IPS DF 19.7 (cell line): Measurements from ENCODE around the gene SLC2A1.
"Not testable (repeated sequence)": the region's sequence is repeated elsewhere in the genome, so short reads cannot be mapped to it uniquely, and the experiment has no call there.

Experiments
- DNase-seq: peaks from one replicate; pipeline ENCODE4 v3.0.0-alpha.2; 2013; ENCODE audit warnings: low read depth, low spot score

SLC2A1 gene

DNA sequence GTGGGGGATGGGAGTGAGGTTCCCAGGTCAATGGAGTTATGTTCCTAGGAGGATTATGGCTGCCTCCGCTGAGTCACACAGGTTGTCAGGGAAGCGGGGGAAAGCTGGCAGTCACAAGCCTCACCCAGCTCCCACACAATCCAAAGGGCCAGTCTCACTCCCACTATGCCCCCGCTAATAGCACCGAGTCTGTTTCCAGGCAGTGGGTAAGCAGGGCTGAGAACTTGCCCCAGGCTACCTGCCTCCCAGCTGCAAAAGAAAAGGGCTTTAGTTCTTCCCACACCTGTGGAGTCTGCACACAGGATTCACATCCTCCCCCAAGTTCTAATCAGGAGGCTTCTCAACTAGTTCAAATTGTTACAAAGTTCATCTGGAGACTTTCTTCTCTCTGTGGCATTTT lies 58.7 kb downstream of the SLC2A1 start:
- not testable (repeated sequence) for DNase-seq

DNA sequence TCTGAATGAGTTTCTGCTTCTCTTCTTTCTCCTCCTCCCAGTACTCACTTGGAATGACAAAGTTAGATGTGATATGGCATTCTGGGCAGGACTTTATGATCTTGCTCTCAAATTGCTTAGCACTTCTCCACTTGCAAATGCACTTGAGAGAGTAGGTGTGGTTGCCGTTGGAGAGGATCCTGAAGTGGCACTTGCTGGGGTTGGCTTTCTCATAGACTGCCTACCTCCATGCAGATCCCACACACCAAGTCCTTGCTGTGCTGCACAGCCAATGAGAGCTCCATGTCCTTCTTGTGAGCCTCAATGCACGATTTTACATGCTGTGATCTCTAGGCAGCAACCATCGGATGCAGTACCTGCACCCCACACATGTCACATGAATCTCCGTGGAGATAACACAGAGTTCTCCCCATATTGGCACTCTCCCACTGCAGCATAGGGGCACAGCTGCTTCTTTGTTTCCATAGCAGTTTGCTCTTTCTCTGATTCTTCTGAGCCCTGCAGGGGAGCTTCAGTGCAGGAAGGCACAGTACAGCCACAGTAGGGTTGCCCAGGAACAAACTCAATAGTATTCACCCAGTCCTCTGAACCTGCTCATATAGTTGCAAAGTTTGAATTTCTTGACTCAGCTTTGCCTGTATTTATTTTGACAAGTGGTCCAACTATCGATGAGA lies 67.1 kb downstream of the SLC2A1 start:
- DNase-seq = no peak

DNA sequence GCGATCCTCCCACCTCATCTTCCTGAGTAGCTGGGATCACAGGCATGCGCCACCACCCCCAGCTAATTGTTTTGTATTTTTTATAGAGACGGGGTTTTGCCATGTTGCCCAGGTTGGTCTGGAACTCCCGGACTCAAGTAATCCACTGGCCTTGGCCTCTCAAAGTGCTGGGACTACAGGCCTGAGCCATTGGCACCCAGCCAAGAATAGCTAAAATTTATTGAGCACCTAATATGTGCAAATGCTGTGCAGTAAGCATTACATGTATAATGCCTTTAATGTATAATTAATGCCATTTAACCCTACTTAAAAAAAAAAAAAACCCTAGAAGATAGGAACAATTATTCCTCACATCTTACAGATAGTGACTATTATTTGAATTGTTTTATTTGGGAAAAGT lies 69.4 kb downstream of the SLC2A1 start:
- DNase-seq = no peak

DNA sequence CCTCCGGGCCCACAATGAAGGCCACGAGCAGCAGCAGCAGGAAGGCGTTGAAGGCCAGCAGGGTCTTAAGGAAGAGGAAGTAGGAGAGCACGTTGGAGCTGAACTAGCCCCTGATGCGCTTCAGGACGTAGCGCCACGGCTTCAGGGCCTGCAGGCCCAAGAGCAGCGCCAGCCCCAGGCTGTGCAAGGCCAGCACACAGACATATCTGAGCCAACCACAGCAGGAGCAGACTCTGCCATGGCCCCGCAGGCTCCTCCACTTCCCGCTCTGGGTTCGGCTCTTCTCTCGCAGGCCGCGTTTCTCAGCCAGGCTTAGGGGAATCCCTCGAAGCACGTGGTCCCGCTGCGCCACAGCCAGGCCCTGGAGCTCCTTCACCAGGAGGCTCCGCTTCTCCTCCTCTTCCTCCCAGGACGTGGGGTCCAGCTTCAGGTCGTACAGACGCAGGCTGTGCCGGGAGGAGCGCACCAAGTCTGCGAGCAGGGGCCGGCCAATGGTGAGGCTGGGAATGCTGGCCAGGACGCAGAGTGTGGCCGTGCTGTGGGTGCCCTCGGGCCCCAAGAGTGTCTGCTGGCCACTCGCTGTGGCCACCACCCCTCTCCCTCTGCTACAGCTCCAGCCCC lies 70.5 kb downstream of the SLC2A1 start:
- DNase-seq = no peak

- DNase-seq = no peak
Measured at GRCh38 chr1:42887366-42887765, 71.3 kb downstream of the SLC2A1 start.

GRCh38 chr1:42886800-42887199 lies 71.9 kb downstream of the SLC2A1 start:
- no peak for DNase-seq

DNA sequence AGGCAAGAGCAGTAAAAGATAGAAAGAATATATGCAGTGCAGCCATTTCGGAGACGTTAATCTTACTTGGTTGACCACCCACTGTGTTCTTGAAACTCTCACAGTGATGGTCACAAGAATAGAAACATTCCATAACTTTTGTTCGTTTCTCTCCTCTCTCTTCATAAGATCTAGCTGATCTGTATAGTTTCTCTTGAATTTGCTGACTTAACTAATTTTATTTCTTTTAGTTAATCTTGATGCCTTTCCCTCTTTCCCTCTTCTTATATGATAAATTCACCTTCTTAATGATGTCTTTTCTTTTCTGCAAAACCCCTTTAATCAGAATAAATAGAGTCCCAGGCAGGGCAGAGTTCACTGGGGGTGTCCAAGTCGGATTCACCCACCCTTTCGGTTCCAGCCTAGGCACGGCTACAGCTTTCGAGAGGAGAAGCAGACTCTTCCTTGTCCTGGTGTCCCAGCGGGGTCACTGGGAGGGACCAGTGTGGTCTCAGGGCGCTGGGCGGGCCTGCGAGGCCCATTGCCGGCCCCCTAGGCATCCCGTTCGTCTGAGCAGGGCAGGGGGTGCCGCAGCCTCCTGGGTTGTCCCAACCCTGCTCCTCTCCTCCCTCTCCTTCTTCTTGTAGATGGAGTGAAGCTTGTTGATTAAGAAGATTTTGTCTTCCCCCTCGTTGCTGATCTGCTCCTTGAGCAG lies 72.5 kb downstream of the SLC2A1 start:
- no peak for DNase-seq

DNA sequence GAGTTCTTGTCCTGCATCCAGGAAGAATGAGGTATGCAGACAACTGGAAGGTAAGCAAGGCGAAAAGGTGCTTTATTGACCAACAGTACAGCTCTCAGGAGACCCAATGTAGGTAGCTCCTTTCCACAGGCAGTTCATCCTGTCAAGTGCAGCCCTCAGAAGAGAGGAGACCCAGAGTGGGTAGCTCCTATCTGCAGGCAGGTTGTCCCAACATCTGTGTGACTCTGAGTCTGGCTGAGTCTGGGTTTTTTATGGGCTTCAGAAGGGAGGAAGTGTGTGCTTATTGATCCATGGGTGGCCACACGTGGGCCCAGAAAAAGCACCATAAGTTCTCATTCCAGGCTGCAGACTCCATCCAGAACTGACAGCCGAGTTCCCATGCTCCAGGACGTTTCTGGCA lies 78.3 kb downstream of the SLC2A1 start:
- no peak for DNase-seq

DNA sequence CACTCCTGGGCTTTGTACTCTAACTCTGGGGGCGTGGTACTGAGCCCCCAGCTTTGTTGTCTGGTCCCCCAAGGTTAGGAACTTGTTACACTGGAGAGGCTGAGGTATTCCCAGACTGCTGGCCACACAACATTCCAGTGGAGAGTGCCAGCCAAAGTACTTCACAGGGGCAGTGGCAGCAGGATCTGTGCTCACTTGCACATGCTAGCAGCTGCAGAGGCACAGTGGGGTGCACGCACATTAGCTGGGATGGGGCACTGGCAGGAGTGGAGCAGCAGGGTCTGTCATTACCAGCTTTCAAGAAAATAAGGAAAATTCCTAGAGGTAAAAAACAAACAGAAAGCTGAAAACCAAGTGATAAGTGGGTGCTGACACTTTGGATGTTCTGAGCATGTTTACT lies 81.3 kb downstream of the SLC2A1 start:
- peak; percentile 5 for DNase-seq

DNA sequence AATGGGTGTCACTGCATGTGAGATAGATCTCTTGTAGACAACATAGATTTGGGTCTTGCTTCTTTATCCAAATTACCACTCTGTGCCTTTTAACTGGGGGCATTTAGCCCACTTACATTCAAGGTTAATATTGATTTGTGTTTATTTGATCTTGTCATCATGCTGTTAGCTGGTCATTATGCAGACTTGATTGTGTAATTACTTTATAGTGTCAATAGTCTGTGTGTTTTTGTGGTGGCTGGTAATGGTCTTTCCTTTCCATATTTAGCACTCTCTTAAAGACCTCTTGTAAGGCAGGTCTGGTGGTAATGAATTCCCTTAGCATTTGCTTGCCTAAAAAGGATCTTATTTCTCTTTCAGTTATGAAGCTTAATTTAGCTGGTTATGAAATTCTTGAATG lies 82.7 kb downstream of the SLC2A1 start:
- DNase-seq = no peak
